Measurements from ENCODE around the gene WASHC2C. TPM values are rescaled to one million over a fixed set of nuclear protein-coding genes. Genes with fewer than 3 reads are reported as not detected.
"Not testable (repeated sequence)": the region's sequence is repeated elsewhere in the genome, so short reads cannot be mapped to it uniquely, and the experiment has no call there.

Gene WASHC2C, protein sequence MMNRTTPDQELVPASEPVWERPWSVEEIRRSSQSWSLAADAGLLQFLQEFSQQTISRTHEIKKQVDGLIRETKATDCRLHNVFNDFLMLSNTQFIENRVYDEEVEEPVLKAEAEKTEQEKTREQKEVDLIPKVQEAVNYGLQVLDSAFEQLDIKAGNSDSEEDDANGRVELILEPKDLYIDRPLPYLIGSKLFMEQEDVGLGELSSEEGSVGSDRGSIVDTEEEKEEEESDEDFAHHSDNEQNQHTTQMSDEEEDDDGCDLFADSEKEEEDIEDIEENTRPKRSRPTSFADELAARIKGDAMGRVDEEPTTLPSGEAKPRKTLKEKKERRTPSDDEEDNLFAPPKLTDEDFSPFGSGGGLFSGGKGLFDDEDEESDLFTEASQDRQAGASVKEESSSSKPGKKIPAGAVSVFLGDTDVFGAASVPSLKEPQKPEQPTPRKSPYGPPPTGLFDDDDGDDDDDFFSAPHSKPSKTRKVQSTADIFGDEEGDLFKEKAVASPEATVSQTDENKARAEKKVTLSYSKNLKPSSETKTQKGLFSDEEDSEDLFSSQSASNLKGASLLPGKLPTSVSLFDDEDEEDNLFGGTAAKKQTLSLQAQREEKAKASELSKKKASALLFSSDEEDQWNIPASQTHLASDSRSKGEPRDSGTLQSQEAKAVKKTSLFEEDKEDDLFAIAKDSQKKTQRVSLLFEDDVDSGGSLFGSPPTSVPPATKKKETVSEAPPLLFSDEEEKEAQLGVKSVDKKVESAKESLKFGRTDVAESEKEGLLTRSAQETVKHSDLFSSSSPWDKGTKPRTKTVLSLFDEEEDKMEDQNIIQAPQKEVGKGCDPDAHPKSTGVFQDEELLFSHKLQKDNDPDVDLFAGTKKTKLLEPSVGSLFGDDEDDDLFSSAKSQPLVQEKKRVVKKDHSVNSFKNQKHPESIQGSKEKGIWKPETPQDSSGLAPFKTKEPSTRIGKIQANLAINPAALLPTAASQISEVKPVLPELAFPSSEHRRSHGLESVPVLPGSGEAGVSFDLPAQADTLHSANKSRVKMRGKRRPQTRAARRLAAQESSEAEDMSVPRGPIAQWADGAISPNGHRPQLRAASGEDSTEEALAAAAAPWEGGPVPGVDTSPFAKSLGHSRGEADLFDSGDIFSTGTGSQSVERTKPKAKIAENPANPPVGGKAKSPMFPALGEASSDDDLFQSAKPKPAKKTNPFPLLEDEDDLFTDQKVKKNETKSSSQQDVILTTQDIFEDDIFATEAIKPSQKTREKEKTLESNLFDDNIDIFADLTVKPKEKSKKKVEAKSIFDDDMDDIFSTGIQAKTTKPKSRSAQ (N-terminal part only)
- total RNA-seq (2014; rRNA removed; shearing (Covaris generic); ENCODE audit: low replicate concordance), result 21.6 and 23.6 TPM in 2 replicates

GRCh38 chr10:45726703-45727420 is at the start of gene WASHC2C:
TSS of gene WASHC2C (plus strand) at chr10:45727266. CDS start at chr10:45727318, 52 bp downstream.
- H3K9me3 ChIP-seq, H3K27me3 ChIP-seq, H3K36me3 ChIP-seq: not testable (repeated sequence)
- peak within 1 kb of the TSS; percentile 87 for H3K4me3 ChIP-seq
- peak; percentile 89 for DNase-seq

GRCh38 chr10:45678467-45678866 is 48.6 kb upstream of the WASHC2C start:
- DNase-seq, result not testable (repeated sequence)

GRCh38 chr10:45710200-45710796 is 16.8 kb upstream of the WASHC2C start:
- not testable (repeated sequence) for H3K36me3 ChIP-seq, H3K4me3 ChIP-seq, H3K9me3 ChIP-seq, DNase-seq, H3K27me3 ChIP-seq

More at GRCh38 chr10:45678467-45678866, 48.6 kb upstream of the WASHC2C start:
- H3K27me3 ChIP-seq, H3K36me3 ChIP-seq, H3K9me3 ChIP-seq, H3K4me3 ChIP-seq: not testable (repeated sequence)

DNA sequence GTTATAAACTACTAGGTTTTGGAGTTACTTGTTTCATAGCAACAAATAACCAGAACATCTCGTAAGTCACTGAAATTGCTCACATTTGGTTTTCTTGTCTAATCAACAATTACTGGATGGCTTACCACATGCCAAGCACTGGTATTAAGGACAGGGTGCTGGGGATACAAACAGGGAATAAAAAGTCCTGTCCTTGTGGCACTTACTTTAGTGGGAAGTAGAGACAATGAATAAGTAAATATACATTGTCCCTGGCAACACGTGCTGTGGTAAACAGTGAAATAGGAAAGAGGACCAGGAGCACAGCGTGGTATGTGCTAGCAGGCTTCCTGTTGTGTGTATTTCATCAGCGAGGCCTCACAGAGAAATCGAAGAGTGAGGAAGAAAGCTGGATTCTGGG is 15.8 kb upstream of the WASHC2C start:
- not testable (repeated sequence) for H3K9me3 ChIP-seq, H3K36me3 ChIP-seq, H3K4me3 ChIP-seq, H3K27me3 ChIP-seq, DNase-seq

DNA sequence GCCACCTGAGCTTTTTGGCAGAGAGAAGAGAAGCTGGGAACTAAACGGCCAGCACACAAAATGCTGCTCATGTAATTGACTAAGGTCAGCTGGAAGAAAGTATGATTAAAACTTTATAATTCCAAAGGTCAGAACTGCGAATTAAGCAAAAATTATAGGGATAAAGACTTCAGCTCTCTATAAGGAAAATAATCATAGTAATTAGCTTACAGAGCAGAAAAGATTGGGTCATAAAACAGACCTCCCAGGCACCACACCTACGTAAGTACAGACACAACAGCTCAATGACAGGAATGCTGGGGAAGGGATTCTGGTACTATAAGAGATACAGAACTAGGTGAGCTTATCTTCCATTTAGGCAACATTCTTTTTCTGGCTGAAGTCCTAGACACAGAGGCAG is 10.0 kb upstream of the WASHC2C start:
- H3K4me3 ChIP-seq, result not testable (repeated sequence)

DNA sequence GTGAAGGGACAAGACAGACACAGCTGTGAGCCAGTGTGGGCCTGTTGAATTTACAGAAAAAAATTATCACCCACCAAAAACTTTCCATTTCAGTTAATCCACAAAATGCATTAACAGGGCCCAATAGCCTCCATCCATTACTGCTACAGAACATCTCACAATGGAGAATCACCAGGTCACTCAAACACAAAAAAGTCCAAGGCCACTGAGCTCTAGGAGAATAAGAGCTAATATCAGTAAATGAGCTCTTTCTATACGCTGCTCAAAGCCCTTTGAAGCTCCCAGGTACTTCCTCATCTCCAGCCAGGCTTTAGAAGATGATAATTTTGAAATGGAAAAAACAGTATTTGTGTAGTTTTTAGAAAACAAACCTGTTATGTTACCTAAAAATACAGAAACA is 9.4 kb upstream of the WASHC2C start:
- H3K4me3 ChIP-seq, H3K9me3 ChIP-seq, H3K36me3 ChIP-seq, H3K27me3 ChIP-seq, DNase-seq: not testable (repeated sequence)

More for the DNA sequence above, 10.0 kb upstream of the WASHC2C start:
- not testable (repeated sequence) for H3K36me3 ChIP-seq, H3K9me3 ChIP-seq, DNase-seq, H3K27me3 ChIP-seq

DNA sequence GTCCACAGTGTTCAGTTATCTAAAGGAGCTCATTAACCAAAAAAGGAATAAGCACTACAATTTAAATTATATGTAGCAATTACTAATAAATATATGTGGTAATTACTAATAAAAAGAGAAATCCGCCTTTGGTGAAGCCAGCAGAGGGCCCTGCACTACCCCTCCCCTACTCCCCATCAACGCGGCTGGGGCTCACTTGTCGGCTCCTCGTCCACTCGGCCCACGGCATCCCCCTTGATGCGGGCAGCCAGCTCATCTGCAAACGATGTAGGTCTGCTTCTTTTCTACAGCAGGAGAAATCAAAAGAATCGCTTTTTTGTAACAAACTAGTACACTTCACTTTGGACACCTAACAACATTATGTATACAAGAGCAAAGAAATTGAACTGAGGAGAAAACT is 5.6 kb upstream of the WASHC2C start:
- H3K4me3 ChIP-seq, H3K9me3 ChIP-seq, H3K36me3 ChIP-seq, DNase-seq, H3K27me3 ChIP-seq: not testable (repeated sequence)

GRCh38 chr10:45723851-45724250 is 3.2 kb upstream of the WASHC2C start:
- H3K36me3 ChIP-seq, H3K9me3 ChIP-seq, H3K27me3 ChIP-seq, H3K4me3 ChIP-seq, DNase-seq: not testable (repeated sequence)

GRCh38 chr10:45727421-45727965 is 427 bp downstream of the WASHC2C start:
- not testable (repeated sequence) for DNase-seq, H3K36me3 ChIP-seq, H3K27me3 ChIP-seq, H3K9me3 ChIP-seq
- H3K4me3 ChIP-seq, result peak overlapping the region; percentile 87

DNA sequence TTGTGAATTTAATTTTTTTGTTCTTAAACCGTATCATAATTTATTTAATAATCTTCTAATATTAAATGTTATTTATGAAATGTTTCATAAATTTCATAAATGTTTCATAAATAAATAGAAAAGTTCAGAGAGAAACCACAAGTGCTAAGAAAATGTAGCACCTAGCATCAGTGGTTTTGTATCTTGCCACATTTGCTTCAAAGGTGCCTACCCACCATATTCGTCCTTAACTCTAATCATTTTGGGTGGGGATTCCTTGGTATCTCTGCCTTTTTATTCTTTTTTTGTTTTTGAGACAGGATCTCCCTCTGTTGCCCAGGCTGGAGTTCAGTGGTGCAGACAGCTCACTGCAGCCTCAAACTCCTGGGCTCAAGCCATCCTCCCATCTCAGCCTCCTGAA is 7.4 kb downstream of the WASHC2C start:
- H3K4me3 ChIP-seq, DNase-seq, H3K9me3 ChIP-seq, H3K36me3 ChIP-seq, H3K27me3 ChIP-seq: not testable (repeated sequence)

GRCh38 chr10:45734867-45735266 is 7.8 kb downstream of the WASHC2C start:
- not testable (repeated sequence) for H3K4me3 ChIP-seq, H3K27me3 ChIP-seq, DNase-seq, H3K9me3 ChIP-seq, H3K36me3 ChIP-seq

DNA sequence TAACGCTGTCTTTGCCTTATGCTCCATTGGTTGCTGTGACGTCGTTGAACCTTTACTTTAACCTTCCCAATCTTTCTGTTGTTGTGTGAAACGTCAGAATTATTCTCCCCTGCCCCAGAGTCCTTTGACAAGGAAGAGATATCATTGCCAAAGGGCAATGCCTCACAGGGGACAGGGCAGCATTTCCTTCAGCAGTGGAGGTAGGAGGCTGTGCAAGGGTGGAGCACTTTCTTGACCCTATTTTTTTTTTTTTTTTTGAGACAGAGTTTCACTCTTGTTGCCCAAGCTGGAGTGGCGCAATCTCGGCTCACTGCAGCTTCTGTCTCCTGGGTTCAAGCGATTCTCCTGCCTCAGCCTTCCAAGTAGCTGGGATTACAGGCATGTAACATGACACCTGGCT is 14.5 kb downstream of the WASHC2C start:
- not testable (repeated sequence) for DNase-seq, H3K9me3 ChIP-seq, H3K36me3 ChIP-seq, H3K27me3 ChIP-seq, H3K4me3 ChIP-seq

DNA sequence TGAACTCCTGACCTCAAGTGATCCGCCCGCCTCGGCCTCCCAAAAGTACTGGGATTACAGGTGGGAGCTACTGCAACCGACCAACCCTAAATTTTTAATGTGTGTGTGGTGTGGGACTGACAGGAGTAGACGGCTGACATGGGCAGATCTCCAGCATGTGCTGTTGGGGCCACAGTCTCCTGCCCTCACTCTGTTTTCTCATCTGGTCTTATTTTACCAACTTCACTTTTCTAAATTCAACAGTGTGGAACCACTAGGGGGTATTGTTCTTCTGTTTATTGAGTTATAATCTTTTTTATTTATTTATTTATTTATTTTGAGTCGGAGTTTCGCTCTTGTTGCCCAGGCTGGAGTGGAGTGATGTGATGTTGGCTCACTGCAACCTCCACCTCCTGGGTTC is 14.9 kb downstream of the WASHC2C start:
- not testable (repeated sequence) for H3K4me3 ChIP-seq, H3K9me3 ChIP-seq, H3K27me3 ChIP-seq, H3K36me3 ChIP-seq, DNase-seq

GRCh38 chr10:45751141-45751540 is 24.1 kb downstream of the WASHC2C start:
- not testable (repeated sequence) for DNase-seq, H3K9me3 ChIP-seq, H3K4me3 ChIP-seq, H3K27me3 ChIP-seq, H3K36me3 ChIP-seq

GRCh38 chr10:45752210-45752609 is 25.1 kb downstream of the WASHC2C start:
- not testable (repeated sequence) for H3K27me3 ChIP-seq, H3K4me3 ChIP-seq, DNase-seq, H3K9me3 ChIP-seq, H3K36me3 ChIP-seq

Measured in MG63 (cell line).